ENCODE data around the gene ARHGAP42.

The ARHGAP42 gene

GRCh38 chr11:100832829-100833228, 145.7 kb downstream of the ARHGAP42 start:
- DNase-seq (ENCODE audit: low spot score): no peak

- no peak for DNase-seq (ENCODE audit: low spot score)
Measured at GRCh38 chr11:100833276-100833675, 146.2 kb downstream of the ARHGAP42 start.

DNA sequence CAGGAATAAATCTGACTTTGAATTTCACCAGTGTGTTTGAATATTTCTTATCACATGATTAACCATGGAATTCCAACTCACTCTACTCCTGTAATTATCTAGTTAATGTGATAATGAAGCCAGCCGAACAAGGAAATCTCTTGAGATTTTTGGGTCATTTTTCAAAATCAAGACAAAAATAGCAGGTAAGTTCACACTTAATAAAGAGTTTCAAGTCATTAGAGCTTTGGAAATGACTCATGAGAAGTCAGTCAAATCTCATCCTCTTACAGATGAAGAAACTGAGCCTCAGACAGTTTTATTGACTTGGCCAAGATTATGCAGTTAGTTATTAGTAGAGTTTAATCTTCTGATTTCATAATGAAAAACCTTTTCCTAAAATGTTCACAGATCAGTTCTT, 148.8 kb downstream of the ARHGAP42 start:
- no peak for DNase-seq (ENCODE audit: low spot score)

GRCh38 chr11:100837311-100837710, 150.2 kb downstream of the ARHGAP42 start:
- no peak for DNase-seq (ENCODE audit: low spot score)

DNA sequence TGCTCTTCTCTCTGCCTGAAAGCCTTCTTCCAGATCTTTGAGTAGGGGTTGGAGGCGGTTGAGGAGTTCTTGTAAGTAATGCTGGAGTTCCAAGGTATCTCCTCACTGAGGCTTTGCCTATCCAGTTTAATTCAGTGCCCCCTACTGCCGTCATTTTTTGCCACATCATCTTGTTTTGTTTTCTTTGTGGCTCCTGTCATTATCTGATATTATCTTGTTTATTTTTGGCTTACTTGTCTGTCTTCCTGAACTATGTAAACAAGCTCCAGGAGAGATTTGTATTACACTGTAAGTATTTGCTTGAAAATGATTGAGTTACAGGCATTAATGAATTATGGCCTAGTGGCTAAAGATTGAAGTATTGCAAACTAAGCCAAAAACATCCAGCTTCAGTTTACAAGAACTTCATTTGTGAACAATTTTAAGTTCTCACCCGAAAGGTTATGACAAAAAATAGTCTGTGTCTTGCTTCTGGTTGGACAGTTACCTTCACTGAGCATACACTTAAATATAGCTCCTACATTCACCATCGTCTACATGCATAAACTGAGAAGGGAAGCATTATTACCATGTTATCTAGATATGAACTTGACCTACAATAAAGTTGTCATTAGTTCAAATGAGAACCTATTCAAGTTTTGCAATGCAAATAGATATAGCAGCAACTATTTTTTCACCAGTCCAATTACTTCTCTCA, 154.8 kb downstream of the ARHGAP42 start:
- DNase-seq (ENCODE audit: low spot score): no peak

GRCh38 chr11:100847696-100848216, 160.7 kb downstream of the ARHGAP42 start:
- no peak for DNase-seq (ENCODE audit: low spot score)

DNA sequence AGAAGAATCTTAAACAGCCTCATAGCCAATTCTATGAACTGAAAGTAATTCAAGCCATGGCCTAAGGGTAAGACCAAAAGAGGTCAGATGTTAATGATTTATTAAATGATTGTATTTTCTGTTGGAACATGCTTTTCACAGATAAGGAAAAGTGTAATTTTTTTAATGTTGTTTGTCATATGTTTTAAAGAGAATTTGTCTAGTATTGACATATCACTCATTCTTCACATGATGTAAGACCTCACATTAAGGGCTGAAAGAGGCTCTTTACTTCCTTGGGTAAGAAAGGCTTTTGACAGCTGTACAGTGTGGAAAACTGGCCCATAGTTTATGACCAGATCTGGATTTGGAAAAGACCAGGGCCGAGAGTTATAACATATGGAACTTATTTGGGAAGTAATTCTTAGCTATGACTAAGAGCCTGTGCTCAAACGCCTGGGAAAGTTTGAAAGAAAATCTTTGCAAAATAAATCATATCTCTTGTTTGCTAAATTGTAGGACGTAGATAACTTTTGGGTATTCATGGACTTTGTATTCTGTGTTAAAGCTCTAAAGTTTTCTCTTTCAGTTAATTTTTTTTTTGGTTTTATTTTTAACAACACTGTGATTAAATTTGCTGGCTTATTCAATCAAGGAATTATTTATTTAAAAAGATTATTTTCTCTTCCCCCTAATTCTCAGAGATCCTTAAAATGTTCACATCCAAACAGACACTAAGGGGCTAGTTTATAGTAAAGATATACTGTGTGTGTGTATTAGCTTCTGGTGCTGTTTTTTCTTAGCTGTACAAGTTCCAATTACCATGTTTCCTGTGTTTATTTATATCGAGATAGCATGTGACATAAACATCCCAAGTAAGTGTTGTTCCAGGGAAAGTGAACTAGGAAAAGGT, 162.2 kb downstream of the ARHGAP42 start:
- no peak for DNase-seq (ENCODE audit: low spot score)

DNA sequence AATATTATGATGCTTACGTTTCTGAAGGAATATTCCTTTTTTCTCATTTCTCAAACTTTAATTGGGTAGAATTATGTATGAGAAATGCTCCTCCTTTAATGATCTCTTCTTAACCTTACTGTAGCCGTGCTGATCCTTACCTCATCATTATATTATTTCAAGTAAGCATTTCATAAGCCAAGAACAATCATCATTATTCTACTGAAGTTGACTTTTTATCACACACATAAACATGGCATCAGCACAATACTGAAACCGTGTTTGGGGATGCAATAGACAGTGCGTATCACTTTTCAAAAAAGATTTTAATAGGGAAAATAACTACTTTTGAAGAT, 162.8 kb downstream of the ARHGAP42 start:
- no peak for DNase-seq (ENCODE audit: low spot score)

DNA sequence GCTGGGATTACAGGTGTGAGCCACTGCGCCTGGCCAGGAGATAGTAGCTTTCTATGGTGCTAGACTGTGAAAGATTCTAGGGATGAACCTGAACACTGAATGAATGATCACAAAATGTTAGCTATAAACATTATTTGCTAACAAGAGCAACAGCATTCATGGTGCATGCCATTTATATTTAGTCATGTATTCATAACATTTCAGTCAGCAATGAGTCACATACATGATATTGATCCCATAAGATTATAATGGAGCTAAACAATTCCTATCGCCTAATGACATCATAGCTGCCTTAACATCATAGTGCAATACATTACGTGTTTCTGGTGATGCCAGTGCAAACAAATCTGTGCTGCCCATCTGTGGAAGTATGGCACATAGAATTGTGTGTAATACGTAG, 164.1 kb downstream of the ARHGAP42 start:
- DNase-seq (ENCODE audit: low spot score): no peak

- no peak for DNase-seq (ENCODE audit: low spot score)
Measured at GRCh38 chr11:100851584-100852152, 164.6 kb downstream of the ARHGAP42 start.

DNA sequence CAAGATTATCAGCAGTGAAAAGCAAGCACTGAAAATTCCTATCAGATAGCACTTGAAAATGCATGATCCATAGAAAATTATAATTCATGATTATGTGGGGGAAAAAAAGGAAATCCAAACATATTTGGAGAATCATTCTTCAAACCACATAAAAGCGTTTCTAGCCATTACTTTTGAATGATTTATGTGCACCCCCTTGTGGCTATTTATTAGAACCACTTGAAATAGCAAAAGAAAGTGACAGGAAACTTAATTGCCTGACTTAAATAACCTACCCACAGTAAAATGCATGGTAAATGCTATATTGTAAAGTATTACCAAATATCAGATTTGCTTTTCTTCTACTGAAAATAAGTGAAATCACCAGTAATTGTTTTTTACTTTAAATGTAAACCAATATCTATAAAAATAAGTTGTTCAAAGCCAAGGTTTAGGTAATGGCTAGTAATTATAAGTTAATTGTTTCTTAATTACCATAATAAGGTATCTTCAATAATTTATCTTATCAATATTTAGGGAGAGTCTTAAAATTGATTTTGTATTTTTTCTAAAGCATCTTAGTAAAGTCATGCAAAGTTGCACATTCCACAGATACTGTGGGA, 168.5 kb downstream of the ARHGAP42 start:
- peak; percentile 77 for DNase-seq (ENCODE audit: low spot score)

- no peak for DNase-seq (ENCODE audit: low spot score)
Measured at GRCh38 chr11:100857236-100858005, 170.3 kb downstream of the ARHGAP42 start.

DNA sequence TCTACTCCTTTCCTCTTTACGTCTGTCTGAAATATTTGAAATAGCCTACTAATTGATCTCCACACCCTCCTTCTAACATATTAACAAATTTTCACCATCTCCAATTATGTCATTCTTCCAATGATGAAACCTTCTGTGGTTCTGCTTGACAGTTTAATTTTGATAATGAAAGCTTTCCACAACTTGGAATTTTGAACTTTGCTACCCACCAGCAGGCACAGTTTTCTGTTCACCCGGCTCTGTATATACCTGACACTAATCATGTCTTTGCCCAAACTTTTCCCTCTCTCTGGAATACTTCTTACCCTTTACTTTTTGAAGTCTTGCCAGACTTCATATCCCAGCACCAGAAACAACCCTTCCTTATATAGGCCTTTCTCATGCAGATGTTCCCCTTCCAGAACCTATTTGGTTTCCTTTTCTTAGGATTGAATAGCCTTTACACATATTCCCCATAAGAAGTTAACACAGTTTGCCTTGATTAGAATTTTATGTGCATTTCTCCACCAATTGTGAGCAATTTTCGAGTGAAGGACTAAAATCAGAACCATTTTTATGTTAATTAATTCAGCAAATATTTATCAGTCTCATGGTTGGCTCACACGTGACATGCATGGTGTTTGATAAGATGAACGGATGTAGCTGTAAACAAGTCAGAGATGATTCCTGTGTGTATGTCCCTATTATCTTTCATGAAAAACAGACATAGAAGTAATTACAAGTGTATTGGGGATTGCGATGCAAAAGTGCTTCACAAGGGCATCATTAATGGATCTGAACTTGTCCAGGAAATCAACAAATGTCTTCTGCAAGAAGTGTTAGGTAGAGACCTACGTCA, 173.4 kb downstream of the ARHGAP42 start:
- peak; percentile 54 for DNase-seq (ENCODE audit: low spot score)

DNA sequence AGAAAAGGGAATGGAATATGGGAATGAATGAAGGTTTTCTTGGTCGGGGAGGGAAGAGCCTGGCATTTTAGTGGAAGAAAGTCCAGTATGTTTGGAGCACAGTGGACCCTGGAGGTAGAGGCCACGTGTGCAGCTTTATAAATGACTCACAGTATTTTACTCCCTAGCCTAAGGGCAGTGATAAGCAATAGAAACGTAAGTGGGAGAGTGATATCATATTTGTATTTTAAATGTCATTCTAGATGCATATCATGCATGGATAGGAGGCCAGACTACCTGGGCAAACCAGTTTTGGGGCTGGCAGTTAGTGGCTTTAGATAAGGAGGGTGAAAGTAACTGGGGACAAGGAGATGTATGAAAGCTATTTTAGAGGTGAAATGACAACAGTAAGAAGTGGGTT, 174.1 kb downstream of the ARHGAP42 start:
- DNase-seq (ENCODE audit: low spot score): peak; percentile 53

GRCh38 chr11:100863080-100863581, 176.0 kb downstream of the ARHGAP42 start:
- DNase-seq (ENCODE audit: low spot score): peak; percentile 93

- peak; percentile 37 for DNase-seq (ENCODE audit: low spot score)
Measured at GRCh38 chr11:100865443-100866065, 178.5 kb downstream of the ARHGAP42 start.

- no peak for DNase-seq (ENCODE audit: low spot score)
Measured at GRCh38 chr11:100866453-100866852, 179.4 kb downstream of the ARHGAP42 start.

DNA sequence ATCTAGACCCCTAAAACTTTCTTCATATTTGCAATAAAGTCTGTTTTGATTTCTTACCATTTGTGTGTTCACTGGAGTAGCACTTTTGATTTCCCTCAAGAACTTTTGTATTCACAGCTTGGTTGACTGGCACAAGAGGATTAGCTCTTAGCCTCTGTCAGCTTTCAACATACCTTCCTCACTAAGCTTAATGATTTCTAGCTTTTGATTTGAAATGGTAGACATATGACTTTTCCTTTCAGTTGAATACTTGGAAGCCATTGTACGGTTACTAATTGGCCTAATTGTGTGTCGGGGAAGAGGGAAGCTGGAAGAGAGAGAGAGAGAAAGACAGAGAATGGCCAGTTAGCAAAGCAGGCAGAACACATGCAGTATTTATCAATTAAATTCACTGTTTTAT, 180.5 kb downstream of the ARHGAP42 start:
- no peak for DNase-seq (ENCODE audit: low spot score)

GRCh38 chr11:100869328-100869727, 182.2 kb downstream of the ARHGAP42 start:
- no peak for DNase-seq (ENCODE audit: low spot score)

GRCh38 chr11:100870138-100870537, 183.1 kb downstream of the ARHGAP42 start:
- DNase-seq (ENCODE audit: low spot score): no peak

Measured in hematopoietic multipotent progenitor cell treated with erythropoietin and hydrocortisone succinate and interleukin-3 and kit ligand, for 15 days (in vitro differentiated cells).